ENCODE data around the gene G0S2. TPM values are rescaled to one million over a fixed set of nuclear protein-coding genes. Genes with fewer than 3 reads are reported as not detected.

The G0S2 gene
- total and polyA plus RNA-seq, 5 experiments from 2014 or later = not detected

- H3K9me3 Mint-ChIP-seq = peaks cover 0 to 9% (median 0%) of the 10 kb centered on the region in 9 donors
- H3K4me1 Mint-ChIP-seq = peaks cover 27 to 42% (median 32%) of the 10 kb centered on the region in 4 donors
- DNase-seq = no peak
- peaks cover 28 to 58% (median 52%) of the 10 kb centered on the region in 5 donors for H3K27me3 Mint-ChIP-seq
- H3K27ac Mint-ChIP-seq = peak overlapping the region in 4 of 10 donors; percentile 23 to 78 (median 52)
- peak overlapping the region in 2 of 10 donors; percentile 1 to 15 for H3K4me3 Mint-ChIP-seq
- peak in 1 of 2 donors; percentile 41 for ATAC-seq
- H3K36me3 Mint-ChIP-seq = no peaks in the 10 kb centered on the region
- POLR2A ChIA-PET = no interaction called here
These were observed 2.2 kb upstream of the G0S2 start for GRCh38 chr1:209672705-209673630.

GRCh38 chr1:209673631-209674417 is 1.4 kb upstream of the G0S2 start:
- peak overlapping the region in 1 of 10 donors; percentile 13 for H3K27ac Mint-ChIP-seq
- no peaks in the 10 kb centered on the region for H3K36me3 Mint-ChIP-seq
- H3K9me3 Mint-ChIP-seq = peaks cover 0 to 9% (median 0%) of the 10 kb centered on the region in 9 donors
- peaks cover 27 to 42% (median 32%) of the 10 kb centered on the region in 4 donors for H3K4me1 Mint-ChIP-seq
- POLR2A ChIA-PET = no interaction called here
- DNase-seq = no peak
- H3K4me3 Mint-ChIP-seq = peak overlapping the region in 6 of 10 donors; percentile 7 to 85 (median 61)
- ATAC-seq = no peak
- peaks cover 28 to 65% (median 61%) of the 10 kb centered on the region in 5 donors for H3K27me3 Mint-ChIP-seq

GRCh38 chr1:209675565-209676154 is 448 bp downstream of the G0S2 start:
- peak; percentile 34 to 51 for ATAC-seq
- no peaks in the 10 kb centered on the region for H3K36me3 Mint-ChIP-seq
- POLR2A ChIA-PET = no interaction called here
- H3K4me1 Mint-ChIP-seq = peaks cover 27 to 42% (median 32%) of the 10 kb centered on the region in 4 donors
- no peak overlapping the region for H3K27ac Mint-ChIP-seq
- H3K4me3 Mint-ChIP-seq = peak overlapping the region; percentile 67 to 85 (median 78)
- H3K9me3 Mint-ChIP-seq = peaks cover 0 to 8% (median 0%) of the 10 kb centered on the region in 9 donors
- peak in 1 of 10 donors; percentile 12 for DNase-seq
- H3K27me3 Mint-ChIP-seq = peaks cover 29 to 77% (median 65%) of the 10 kb centered on the region in 5 donors

- H3K36me3 Mint-ChIP-seq = peaks cover 0 to 5% (median 0%) of the 10 kb centered on the region in 3 donors
- H3K9me3 Mint-ChIP-seq = peaks cover 0 to 2% (median 0%) of the 10 kb centered on the region in 9 donors
- DNase-seq (no peak), ATAC-seq (no peak)
- no peak overlapping the region for H3K4me3 Mint-ChIP-seq
- POLR2A ChIA-PET = no interaction called here
- H3K4me1 Mint-ChIP-seq = peaks cover 16 to 26% (median 20%) of the 10 kb centered on the region in 4 donors
- no peak overlapping the region for H3K27ac Mint-ChIP-seq
- H3K27me3 Mint-ChIP-seq = peaks cover 30 to 75% (median 54%) of the 10 kb centered on the region in 5 donors
These were observed 3.8 kb downstream of the G0S2 start for GRCh38 chr1:209678981-209679539.

- Mint-ChIP-seq H3K36me3 (peaks cover 0 to 8% (median 0%) of the 10 kb centered on the region in 3 donors), H3K4me1 (peaks cover 13 to 36% (median 23%) of the 10 kb centered on the region in 4 donors), H3K27me3 (peaks cover 0 to 10% (median 6%) of the 10 kb centered on the region in 5 donors), H3K4me3 (peak overlapping the region; percentile 22 to 79 (median 67)), H3K27ac (peak overlapping the region in 7 of 10 donors; percentile 4 to 53 (median 38)), H3K9me3 (peaks cover 0 to 2% (median 0%) of the 10 kb centered on the region in 9 donors)
- peak in 1 of 2 donors; percentile 57 for ATAC-seq
- POLR2A ChIA-PET = no interaction called here
- peak in 4 of 10 donors; percentile 11 to 14 (median 13) for DNase-seq
These were observed 10.6 kb downstream of the G0S2 start for GRCh38 chr1:209685821-209686220.

- Mint-ChIP-seq H3K4me1 (peaks cover 13 to 36% (median 23%) of the 10 kb centered on the region in 4 donors), H3K27ac (peak overlapping the region in 2 of 10 donors; percentile 25 to 53), H3K27me3 (peaks cover 0 to 5% (median 1%) of the 10 kb centered on the region in 5 donors), H3K36me3 (peaks cover 0 to 3% (median 0%) of the 10 kb centered on the region in 3 donors), H3K9me3 (no peaks in the 10 kb centered on the region), H3K4me3 (peak overlapping the region in 9 of 10 donors; percentile 7 to 79 (median 16))
- ATAC-seq = no peak
- POLR2A ChIA-PET = no interaction called here
- DNase-seq = no peak
These were observed 11.1 kb downstream of the G0S2 start for GRCh38 chr1:209686322-209686721.

- H3K27me3 Mint-ChIP-seq = peaks cover 0 to 2% (median 0%) of the 10 kb centered on the region in 5 donors
- H3K4me1 Mint-ChIP-seq = peaks cover 15 to 36% (median 29%) of the 10 kb centered on the region in 4 donors
- H3K9me3 Mint-ChIP-seq = no peaks in the 10 kb centered on the region
- no peak overlapping the region for H3K4me3 Mint-ChIP-seq
- POLR2A ChIA-PET = no interaction called here
- peaks cover 0 to 3% (median 0%) of the 10 kb centered on the region in 3 donors for H3K36me3 Mint-ChIP-seq
- peak overlapping the region in 1 of 10 donors; percentile 22 for H3K27ac Mint-ChIP-seq
- ATAC-seq = no peak
- no peak for DNase-seq
These were observed 13.6 kb downstream of the G0S2 start for GRCh38 chr1:209688746-209689234.

- ATAC-seq (no peak), DNase-seq (no peak)
- Mint-ChIP-seq H3K27ac (no peak overlapping the region), H3K4me1 (peaks cover 15 to 36% (median 30%) of the 10 kb centered on the region in 4 donors), H3K4me3 (no peak overlapping the region), H3K27me3 (peaks cover 0 to 5% (median 0%) of the 10 kb centered on the region in 5 donors), H3K9me3 (no peaks in the 10 kb centered on the region), H3K36me3 (peaks cover 0 to 3% (median 0%) of the 10 kb centered on the region in 3 donors)
- POLR2A ChIA-PET = no interaction called here
These were observed 14.3 kb downstream of the G0S2 start for GRCh38 chr1:209689477-209689876.

GRCh38 chr1:209691237-209691636 is 16.0 kb downstream of the G0S2 start:
- Mint-ChIP-seq H3K36me3 (peaks cover 0 to 3% (median 0%) of the 10 kb centered on the region in 3 donors), H3K4me1 (peaks cover 7 to 23% (median 16%) of the 10 kb centered on the region in 4 donors), H3K27me3 (peaks cover 0 to 7% (median 0%) of the 10 kb centered on the region in 5 donors), H3K4me3 (no peak overlapping the region), H3K27ac (peak overlapping the region in 1 of 10 donors; percentile 21), H3K9me3 (no peaks in the 10 kb centered on the region)
- POLR2A ChIA-PET = interaction anchor here (1.0 kb wide), 1 partner anchor 77 kb away, joined by 3 read pairs; no protein-coding TSS in a partner anchor
- DNase-seq (no peak), ATAC-seq (no peak)

- Mint-ChIP-seq H3K36me3 (peaks cover 0 to 3% (median 0%) of the 10 kb centered on the region in 3 donors), H3K4me1 (peaks cover 8 to 13% (median 10%) of the 10 kb centered on the region in 4 donors), H3K27ac (peak overlapping the region in 2 of 10 donors; percentile 23 to 34), H3K9me3 (no peaks in the 10 kb centered on the region), H3K27me3 (peaks cover 0 to 7% (median 0%) of the 10 kb centered on the region in 5 donors), H3K4me3 (no peak overlapping the region)
- ATAC-seq = no peak
- no peak for DNase-seq
- POLR2A ChIA-PET = interaction anchor here (1.3 kb wide), 1 partner anchor 63 kb away, joined by 3 read pairs; the partner anchor contains the start of gene TRAF3IP3
These were observed 17.1 kb downstream of the G0S2 start for GRCh38 chr1:209692296-209692695.

- ATAC-seq (peak; percentile 36 to 53), DNase-seq (peak; percentile 27 to 81 (median 48))
- POLR2A ChIA-PET = interaction anchor here (0.5 to 1.3 kb wide), 2 partner anchors 63 to 68 kb away, joined by 3 read pairs; partner anchors contain the start of gene TRAF3IP3
- Mint-ChIP-seq H3K4me1 (peaks cover 8 to 12% (median 9%) of the 10 kb centered on the region in 4 donors), H3K9me3 (no peaks in the 10 kb centered on the region), H3K27me3 (peaks cover 0 to 8% (median 0%) of the 10 kb centered on the region in 5 donors), H3K36me3 (peaks cover 0 to 3% (median 0%) of the 10 kb centered on the region in 3 donors), H3K27ac (peak overlapping the region in 3 of 10 donors; percentile 14 to 74 (median 49)), H3K4me3 (no peak overlapping the region)
These were observed 17.7 kb downstream of the G0S2 start for GRCh38 chr1:209692745-209693504.
